HG02610 (cell line): ENCODE results near the gene LPO.

Experiments
- ATAC-seq: cut with Tn5 transposase; IDR thresholded peaks from one replicate; pipeline ENCODE4 v1.9.1; 2021; ENCODE audit warnings: mild to moderate bottlenecking, moderate library complexity; ENCODE audit not compliant: unreplicated experiment

The LPO gene

DNA sequence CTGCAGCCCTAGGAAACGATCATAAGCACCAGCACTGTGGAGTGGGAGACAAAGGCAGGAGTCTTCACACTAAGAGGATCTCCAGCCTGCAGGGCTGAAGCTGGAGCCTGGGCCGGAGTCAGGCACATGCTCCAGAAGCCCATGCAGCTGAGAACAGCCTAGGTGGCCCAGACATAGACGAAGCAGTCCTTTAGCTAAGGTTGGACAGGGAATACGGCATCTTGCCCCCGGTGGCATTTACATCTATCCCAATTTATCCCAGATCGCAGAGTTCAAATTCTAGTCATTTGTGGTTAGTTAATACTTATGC lies 76.3 kb downstream of the LPO start:
- no peak for ATAC-seq

DNA sequence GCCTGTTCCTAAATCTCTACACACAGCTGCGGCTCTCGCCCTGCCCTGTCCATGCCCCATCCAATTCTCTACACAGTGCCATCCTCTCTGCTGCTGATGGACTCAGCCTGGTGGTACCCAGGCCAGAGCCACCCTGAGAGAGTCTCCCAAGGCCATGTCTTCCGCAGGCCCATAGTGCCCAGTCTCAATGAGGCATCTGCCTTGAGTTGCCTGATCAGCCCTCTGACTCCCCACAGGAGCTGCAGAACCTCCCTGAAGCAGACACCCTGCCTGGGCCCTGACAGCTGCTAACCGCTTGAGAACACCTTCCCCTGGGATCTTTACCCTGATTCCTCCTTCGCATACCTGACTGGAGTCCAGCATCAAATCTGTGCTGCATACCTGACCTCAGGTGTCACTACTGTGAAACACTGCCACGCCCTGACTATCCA lies 76.9 kb downstream of the LPO start:
- no peak for ATAC-seq

DNA sequence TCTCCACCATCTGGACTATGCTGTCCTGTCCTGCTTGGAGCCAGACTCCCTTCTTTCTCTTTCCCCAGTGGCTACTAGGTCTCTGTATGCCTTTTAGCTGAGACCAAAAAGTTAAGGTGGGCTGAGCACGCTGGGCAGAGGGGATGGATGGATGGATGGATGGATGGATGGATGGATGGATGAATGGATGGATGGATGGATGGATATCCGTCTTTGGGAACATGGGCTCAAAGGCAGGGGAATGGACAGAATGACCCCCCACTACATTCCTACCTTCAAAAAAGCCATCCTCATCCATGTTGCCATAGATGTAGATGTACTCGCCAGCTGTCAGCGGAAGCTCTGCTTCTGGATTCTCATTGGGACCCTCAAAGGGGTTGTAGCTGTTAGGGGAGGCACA lies 77.4 kb downstream of the LPO start:
- no peak for ATAC-seq

DNA sequence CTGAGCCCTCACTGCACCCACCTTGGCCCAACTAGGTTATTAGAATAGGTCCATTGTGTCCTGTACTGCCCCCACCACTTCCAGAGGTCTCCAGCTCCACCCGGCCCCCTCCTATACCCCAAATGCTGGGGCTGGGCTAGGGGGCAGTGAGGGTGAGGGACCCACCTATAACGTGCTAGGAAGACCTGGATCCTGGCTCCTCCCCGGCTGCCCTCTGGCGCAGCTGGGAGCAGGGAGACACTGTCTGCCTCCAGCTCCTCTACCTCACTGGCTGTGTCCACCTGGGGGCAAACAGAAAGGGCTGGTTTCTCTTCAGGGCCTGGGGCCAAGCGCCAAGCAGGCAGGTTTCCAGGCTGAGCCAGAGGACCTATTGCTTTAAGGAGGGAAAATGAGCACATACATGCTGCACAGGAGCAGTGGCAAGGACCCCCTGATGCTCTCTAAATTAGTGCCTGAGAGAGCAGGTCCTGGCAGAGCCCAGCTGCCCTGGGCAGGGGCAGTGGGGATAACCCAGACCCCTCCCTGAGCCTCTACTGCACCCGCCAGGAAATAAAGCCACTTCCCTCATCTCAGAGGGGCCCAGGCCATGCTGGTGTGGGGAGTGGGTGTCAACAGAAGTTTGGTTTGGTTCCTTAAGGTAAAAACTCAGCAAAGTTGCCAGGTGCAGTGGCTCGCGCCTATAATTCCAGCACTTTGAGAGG lies 78.0 kb downstream of the LPO start:
- ATAC-seq = no peak

DNA sequence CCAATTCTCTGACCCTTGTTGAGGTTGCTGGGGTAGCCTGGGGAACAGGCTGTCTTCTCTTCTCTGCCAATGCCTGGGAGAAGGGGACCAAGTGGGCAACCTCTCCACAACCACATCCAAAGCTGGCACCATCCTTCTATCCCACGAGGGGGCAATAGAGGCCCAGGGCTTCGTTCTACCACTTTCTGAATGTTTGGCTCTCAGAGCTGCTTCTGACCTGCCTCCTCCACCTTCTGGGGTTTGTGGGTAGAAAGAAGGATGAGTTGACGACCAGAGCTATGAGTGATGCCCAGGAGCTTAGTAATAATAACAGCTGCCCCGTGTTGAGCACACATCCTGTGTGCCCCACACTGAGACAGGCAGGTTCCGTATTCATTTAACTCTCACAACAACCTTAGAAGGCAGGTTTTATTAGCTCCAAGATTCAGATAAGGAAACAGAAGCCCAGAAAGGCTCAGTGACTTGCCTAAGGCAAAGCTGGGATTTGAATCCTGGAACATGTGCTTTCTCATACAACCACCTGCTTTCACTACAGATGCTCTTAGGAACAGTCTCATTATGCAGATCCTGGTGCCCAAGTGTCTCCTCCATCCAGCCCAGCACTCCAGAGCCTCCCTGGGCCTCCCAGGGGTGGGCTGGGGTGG lies 79.2 kb downstream of the LPO start:
- peak; percentile 64 for ATAC-seq

DNA sequence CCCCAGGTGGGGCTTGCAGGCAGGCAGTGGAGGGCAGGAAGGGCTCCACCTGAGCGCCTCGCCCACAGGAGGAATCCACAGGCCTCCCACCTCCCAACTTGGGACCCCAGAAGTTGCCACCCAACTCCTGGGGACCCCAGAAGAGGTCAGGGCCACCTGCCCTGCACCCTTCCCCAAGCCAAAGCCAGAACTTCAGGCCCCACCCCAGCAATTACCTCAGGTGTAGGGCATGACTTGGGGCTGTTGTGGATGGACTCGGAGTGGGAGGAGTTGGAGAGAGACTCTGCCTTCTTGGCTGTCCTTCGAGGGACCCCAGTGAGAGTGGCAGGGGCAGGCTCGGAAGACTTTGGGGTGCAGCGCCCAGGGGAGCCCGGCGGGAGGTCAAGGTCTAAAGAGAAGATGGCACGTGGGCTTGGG lies 79.7 kb downstream of the LPO start:
- no peak for ATAC-seq
